HG03280 (cell line): ENCODE data around the gene CCDC9B.

Experiments
- ATAC-seq: cut with Tn5 transposase; IDR thresholded peaks from one replicate; pipeline ENCODE4 v1.9.1; 2021; ENCODE audit warnings: mild to moderate bottlenecking, moderate library complexity; ENCODE audit not compliant: unreplicated experiment

Gene CCDC9B

GRCh38 chr15:40345867-40346578 lies 5.3 kb upstream of the CCDC9B start:
- ATAC-seq: no peak

GRCh38 chr15:40345225-40345866 lies 4.6 kb upstream of the CCDC9B start:
- no peak for ATAC-seq

- peak; percentile 53 for ATAC-seq
Observed at GRCh38 chr15:40344631-40345120, 3.9 kb upstream of the CCDC9B start.

GRCh38 chr15:40344217-40344616 lies 3.5 kb upstream of the CCDC9B start:
- ATAC-seq: no peak

- no peak for ATAC-seq
Observed at GRCh38 chr15:40343512-40343911, 2.8 kb upstream of the CCDC9B start.

GRCh38 chr15:40342416-40343320 lies 1.9 kb upstream of the CCDC9B start:
- no peak for ATAC-seq

GRCh38 chr15:40340038-40340739 lies 550 bp downstream of the CCDC9B start:
- ATAC-seq: no peak

- no peak for ATAC-seq
Observed at GRCh38 chr15:40339621-40339945, 1.2 kb downstream of the CCDC9B start.

GRCh38 chr15:40338921-40339620 lies 1.7 kb downstream of the CCDC9B start:
- ATAC-seq: no peak

GRCh38 chr15:40338041-40338657 lies 2.6 kb downstream of the CCDC9B start:
- ATAC-seq: peak; percentile 57

- no peak for ATAC-seq
Observed at GRCh38 chr15:40337597-40337996, 3.1 kb downstream of the CCDC9B start.

- no peak for ATAC-seq
Observed at GRCh38 chr15:40336744-40337122, 4.0 kb downstream of the CCDC9B start.

- no peak for ATAC-seq
Observed at GRCh38 chr15:40335938-40336743, 4.6 kb downstream of the CCDC9B start.

GRCh38 chr15:40334941-40335795 lies 5.6 kb downstream of the CCDC9B start:
- ATAC-seq: no peak

- no peak for ATAC-seq
Observed at GRCh38 chr15:40334541-40334940, 6.2 kb downstream of the CCDC9B start.

GRCh38 chr15:40333922-40334492 lies 6.7 kb downstream of the CCDC9B start:
- no peak for ATAC-seq

GRCh38 chr15:40332113-40332781 lies 8.5 kb downstream of the CCDC9B start:
- no peak for ATAC-seq
